Body of pancreas (tissue), 4 donors: Measurements from ENCODE around the gene TIMP2. TPM values are rescaled to one million over a fixed set of nuclear protein-coding genes. Genes with fewer than 3 reads are reported as not detected.

Experiments
- ATAC-seq: fragments of 150-250 bp; one replicate; pipeline ENCODE4 v1.9.1; 2016
- DNase-seq, 4 donors: peaks; one replicate each; pipeline ENCODE4 v3.0.0-alpha.2; 2019
- H3K27ac ChIP-seq, 4 donors: fragments of 200-600 bp; sonication (generic); 1 replicate in 3 of 4; 2 replicates in 1 of 4; pipeline versions ENCODE4 v1.5.1 to v1.6.1; 2016 to 2019; ENCODE audit warnings: mild to moderate bottlenecking in 1 of 4, mixed read lengths in 1 of 4, moderate library complexity in 1 of 4
- H3K27me3 ChIP-seq, 2 donors: fragments of 200-600 bp; sonication (generic); one replicate each; pipeline ENCODE4 v1.6.0; 2016; ENCODE audit warnings: mild to moderate bottlenecking in 1 of 2
- H3K36me3 ChIP-seq, 2 donors: fragments of 200-600 bp; sonication (generic); replicated peaks in 1 of 2; 2 replicates each; pipeline ENCODE4 v1.5.1; 2016; ENCODE audit warnings: low read depth in 2 of 2; ENCODE audit not compliant: insufficient read depth in 1 of 2
- H3K4me1 ChIP-seq: fragments of 200-600 bp; sonication (generic); one replicate; pipeline ENCODE4 v1.6.0; 2016
- H3K4me3 ChIP-seq, 2 donors: fragments of 200-600 bp; sonication (generic); 1 replicate in 1 of 2; 2 replicates in 1 of 2; pipeline ENCODE4 v1.5.1; 2016 to 2019
- H3K9me3 ChIP-seq, 3 donors: fragments of 200-600 bp; sonication (generic); 1 replicate in 2 of 3; 2 replicates in 1 of 3; pipeline ENCODE4 v1.5.1; 2016
- POLR2A ChIP-seq, 3 donors: fragments of 450-650 bp; IDR thresholded peaks; one replicate each; pipeline ENCODE4 v1.6.1; 2016; ENCODE audit warnings: antibody characterized with exemption in 3 of 3, mild to moderate bottlenecking in 2 of 3
- WGBS, 2 donors: methylation state at CpG; one replicate each; pipeline ENCODE4 v1.1.5; 2017; 5-methylcytosine and 5-hydroxymethylcytosine counted together
- intact Hi-C: fragments of 100-400 bp; cut with DNase I; formaldehyde crosslinking; loops from one replicate; pipeline ENCODE4 v1.15.1; 2023
- total RNA-seq, 2 donors: library from RNA; depleted of rRNA; stranded (reverse); fragments of >200 nt; gene quantifications; one replicate each; pipeline ENCODE4 v1.1.0, GENCODE V29; 2016
- TF ChIP-seq, protein P1 (sequence below), 7 experiments: fragments of 450-650 bp in 4 of 7; fragments of 200-600 bp in 3 of 7; sonication (generic) in 3 of 7; IDR thresholded peaks; one replicate each; pipeline ENCODE4 v1.5.1; 2016 to 2019; ENCODE audit warnings: antibody characterized with exemption in 7 of 7

Gene TIMP2
- total RNA-seq, 2 donors from 2014 or later = 50.1 to 53.7 TPM

DNA sequence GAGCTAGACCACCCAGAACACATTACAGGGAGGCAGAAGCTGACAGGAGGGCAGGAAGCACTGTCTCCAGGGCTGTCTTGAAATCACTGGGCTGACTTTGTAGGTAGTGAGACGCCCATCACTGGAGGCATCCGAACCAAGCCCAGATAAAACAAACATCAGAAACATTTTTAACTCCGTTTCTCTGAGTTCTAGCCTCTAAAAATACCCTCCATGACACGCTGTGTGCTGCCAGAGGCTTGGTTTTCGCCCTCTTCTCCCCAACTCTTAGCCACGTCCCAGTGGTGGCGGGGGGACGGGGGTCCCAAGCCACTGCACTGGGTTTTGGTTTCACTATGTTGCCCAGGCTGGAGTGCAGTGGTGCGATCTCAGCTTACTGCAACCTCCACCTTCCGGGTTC, 23.4 kb downstream of the TIMP2 start:
- intact Hi-C loops = no loop called here
- Histone ChIP-seq H3K4me1 (peaks cover 22% of the 10 kb centered on the region), H3K9me3 (no peaks in the 10 kb centered on the region), H3K27me3 (no peaks in the 10 kb centered on the region), H3K36me3 (no peaks in the 10 kb centered on the region), H3K4me3 (no peak overlapping the region), H3K27ac (no peak overlapping the region)
- 95% methylated on average over 10 of the region's 10 CpGs for WGBS, 2 donors
- DNase-seq = no peak
- TF ChIP-seq, protein P1, sequence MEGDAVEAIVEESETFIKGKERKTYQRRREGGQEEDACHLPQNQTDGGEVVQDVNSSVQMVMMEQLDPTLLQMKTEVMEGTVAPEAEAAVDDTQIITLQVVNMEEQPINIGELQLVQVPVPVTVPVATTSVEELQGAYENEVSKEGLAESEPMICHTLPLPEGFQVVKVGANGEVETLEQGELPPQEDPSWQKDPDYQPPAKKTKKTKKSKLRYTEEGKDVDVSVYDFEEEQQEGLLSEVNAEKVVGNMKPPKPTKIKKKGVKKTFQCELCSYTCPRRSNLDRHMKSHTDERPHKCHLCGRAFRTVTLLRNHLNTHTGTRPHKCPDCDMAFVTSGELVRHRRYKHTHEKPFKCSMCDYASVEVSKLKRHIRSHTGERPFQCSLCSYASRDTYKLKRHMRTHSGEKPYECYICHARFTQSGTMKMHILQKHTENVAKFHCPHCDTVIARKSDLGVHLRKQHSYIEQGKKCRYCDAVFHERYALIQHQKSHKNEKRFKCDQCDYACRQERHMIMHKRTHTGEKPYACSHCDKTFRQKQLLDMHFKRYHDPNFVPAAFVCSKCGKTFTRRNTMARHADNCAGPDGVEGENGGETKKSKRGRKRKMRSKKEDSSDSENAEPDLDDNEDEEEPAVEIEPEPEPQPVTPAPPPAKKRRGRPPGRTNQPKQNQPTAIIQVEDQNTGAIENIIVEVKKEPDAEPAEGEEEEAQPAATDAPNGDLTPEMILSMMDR (IDR thresholded peaks at IDR 0.05) = no peak
- TF ChIP-seq POLR2A (IDR thresholded peaks at IDR 0.05) = no peak
- no peak for ATAC-seq

- Histone ChIP-seq H3K4me3 (no peak overlapping the region), H3K4me1 (peaks cover 22% of the 10 kb centered on the region), H3K36me3 (no peaks in the 10 kb centered on the region), H3K9me3 (no peaks in the 10 kb centered on the region), H3K27me3 (no peaks in the 10 kb centered on the region), H3K27ac (no peak overlapping the region)
- DNase-seq = no peak
- WGBS, 2 donors = 90 to 93% methylated on average over 18 to 29 of the region's 29 CpGs
- ATAC-seq = no peak
- intact Hi-C loops = no loop called here
- no peak for TF ChIP-seq POLR2A (IDR thresholded peaks at IDR 0.05)
- TF ChIP-seq, protein P1 (IDR thresholded peaks at IDR 0.05) = no peak
Observed at GRCh38 chr17:78900816-78901215, 24.4 kb downstream of the TIMP2 start.

DNA sequence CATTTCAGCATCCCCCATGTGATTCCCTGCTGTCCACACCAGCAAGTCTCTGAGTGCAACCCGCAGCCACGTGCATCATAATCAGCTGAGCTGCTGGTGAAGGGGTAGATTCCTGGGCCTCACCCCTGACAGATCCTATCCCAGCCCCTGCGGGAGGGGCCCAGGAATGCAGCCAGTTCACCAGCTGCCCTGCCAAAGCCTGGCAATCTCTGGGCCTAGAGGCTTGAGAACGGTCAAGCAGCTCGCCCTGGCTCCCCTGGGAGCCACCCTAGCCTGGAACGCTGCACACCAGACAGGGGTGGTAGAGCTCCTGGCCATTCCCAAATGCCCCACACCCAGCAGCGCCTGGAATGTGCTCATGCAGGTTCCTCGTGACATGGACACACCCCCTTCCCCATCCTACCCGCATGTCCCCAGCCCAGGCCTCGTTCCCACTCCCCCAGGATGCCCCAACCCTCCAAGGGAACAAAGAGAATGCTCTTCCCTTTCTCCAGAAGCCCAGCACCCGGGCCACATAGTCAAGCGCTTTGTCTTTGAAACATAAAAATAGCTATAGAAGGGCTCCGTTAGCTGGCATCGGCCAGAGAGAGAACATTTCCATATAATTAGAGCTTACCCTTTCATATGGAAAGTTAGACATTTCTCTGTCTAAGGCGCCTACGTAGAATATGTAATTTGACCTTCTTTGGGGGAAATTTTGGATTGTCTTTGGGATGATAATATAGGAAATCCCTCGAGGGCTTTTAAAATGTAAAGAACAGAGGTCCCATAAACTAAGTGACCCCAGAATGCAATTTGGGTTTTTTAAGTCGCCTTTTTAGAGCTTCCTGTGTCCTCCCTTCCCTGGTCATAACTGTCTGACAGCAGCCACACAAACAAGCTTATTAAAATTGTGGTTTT, 25.6 kb downstream of the TIMP2 start:
- no peaks in the 10 kb centered on the region for H3K27me3 ChIP-seq
- DNase-seq (peak in 3 of 4 donors; percentile 31 to 48 (median 46)), ATAC-seq (peak; percentile 41)
- no peaks in the 10 kb centered on the region for H3K36me3 ChIP-seq
- H3K4me1 ChIP-seq = peaks cover 22% of the 10 kb centered on the region
- intact Hi-C loops = no loop called here
- no peak for TF ChIP-seq POLR2A (IDR thresholded peaks at IDR 0.05)
- TF ChIP-seq, protein P1 (IDR thresholded peaks at IDR 0.05) = no peak
- no peak overlapping the region for H3K4me3 ChIP-seq
- H3K9me3 ChIP-seq = no peaks in the 10 kb centered on the region
- WGBS, 2 donors = 67 to 77% methylated on average over 15 to 18 of the region's 18 CpGs
- H3K27ac ChIP-seq = peak overlapping the region in 3 of 4 donors; percentile 6 to 51 (median 28)

DNA sequence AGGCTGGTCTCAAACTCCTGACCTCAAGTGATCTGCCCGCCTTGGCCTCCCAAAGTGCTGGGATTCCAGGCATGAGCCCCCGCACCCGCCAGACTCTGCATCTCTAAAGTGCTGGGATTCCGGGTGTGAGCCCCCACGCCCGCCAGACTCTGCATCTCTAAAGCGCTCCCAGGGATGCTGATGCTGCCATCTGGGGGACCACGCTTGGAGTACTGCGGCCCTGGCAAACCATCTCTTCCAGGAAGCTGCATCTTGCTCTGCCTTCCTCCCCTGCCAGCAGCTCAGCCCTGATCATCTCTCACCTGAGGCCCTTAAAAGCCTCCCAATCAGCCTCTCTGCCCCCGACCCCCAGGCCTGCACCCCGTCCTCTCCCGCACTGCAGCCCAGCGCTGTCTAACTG, 26.2 kb downstream of the TIMP2 start:
- Histone ChIP-seq H3K4me1 (peaks cover 22% of the 10 kb centered on the region), H3K9me3 (no peaks in the 10 kb centered on the region), H3K27me3 (no peaks in the 10 kb centered on the region), H3K36me3 (no peaks in the 10 kb centered on the region), H3K4me3 (no peak overlapping the region), H3K27ac (peak overlapping the region in 3 of 4 donors; percentile 6 to 51 (median 28))
- DNase-seq (no peak), ATAC-seq (no peak)
- intact Hi-C loops = no loop called here
- no peak for TF ChIP-seq POLR2A (IDR thresholded peaks at IDR 0.05)
- TF ChIP-seq, protein P1 (IDR thresholded peaks at IDR 0.05) = no peak
- WGBS, 2 donors = 79 to 91% methylated on average over 10 of the region's 13 CpGs
